Keratinocyte (primary cell): ENCODE results near the gene CDH13.

Experiments
- EZH2 ChIP-seq: IDR thresholded peaks from one replicate; pipeline ENCODE4 v1.6.1; 2012; ENCODE audit warnings: inconsistent platforms, mild to moderate bottlenecking, low read length, moderate library complexity
- TF ChIP-seq, protein P1 (sequence below), 3 experiments: IDR thresholded peaks in 1 of 3; conservative IDR thresholded peaks in 1 of 3; optimal IDR thresholded peaks in 1 of 3; 2 replicates in 2 of 3; 3 replicates in 1 of 3; pipeline versions ENCODE3 to v1.5.1; 2011; ENCODE audit warnings: low read length in 3 of 3, mild to moderate bottlenecking in 3 of 3, moderate library complexity in 2 of 3, control low read depth in 1 of 3, inconsistent platforms in 1 of 3; ENCODE audit not compliant: insufficient read depth in 2 of 3; ENCODE audit errors: extremely low read depth in 1 of 3

DNA sequence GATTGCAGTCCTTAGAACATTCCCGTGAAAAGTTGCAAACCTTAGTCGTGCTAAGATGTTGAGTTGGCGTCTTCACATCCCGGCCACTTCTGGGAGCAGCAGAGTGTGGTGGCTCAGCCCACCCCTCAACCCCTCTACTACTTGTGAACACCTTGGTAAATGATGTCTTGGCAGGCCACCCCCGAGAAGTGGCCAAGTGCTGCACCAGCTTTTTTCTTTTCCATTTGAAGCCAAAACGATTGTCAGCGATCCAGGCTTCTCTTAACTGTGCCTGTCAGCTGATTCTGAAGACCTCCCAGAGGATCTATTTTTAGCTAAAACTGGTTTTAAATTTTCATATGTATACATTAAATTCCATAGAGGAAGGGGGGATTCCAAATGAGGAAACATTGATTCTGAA, 247.5 kb downstream of the CDH13 start:
- TF ChIP-seq, protein P1, sequence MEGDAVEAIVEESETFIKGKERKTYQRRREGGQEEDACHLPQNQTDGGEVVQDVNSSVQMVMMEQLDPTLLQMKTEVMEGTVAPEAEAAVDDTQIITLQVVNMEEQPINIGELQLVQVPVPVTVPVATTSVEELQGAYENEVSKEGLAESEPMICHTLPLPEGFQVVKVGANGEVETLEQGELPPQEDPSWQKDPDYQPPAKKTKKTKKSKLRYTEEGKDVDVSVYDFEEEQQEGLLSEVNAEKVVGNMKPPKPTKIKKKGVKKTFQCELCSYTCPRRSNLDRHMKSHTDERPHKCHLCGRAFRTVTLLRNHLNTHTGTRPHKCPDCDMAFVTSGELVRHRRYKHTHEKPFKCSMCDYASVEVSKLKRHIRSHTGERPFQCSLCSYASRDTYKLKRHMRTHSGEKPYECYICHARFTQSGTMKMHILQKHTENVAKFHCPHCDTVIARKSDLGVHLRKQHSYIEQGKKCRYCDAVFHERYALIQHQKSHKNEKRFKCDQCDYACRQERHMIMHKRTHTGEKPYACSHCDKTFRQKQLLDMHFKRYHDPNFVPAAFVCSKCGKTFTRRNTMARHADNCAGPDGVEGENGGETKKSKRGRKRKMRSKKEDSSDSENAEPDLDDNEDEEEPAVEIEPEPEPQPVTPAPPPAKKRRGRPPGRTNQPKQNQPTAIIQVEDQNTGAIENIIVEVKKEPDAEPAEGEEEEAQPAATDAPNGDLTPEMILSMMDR (optimal IDR thresholded peaks at IDR 0.05 in 1 of 3, IDR thresholded peaks at IDR 0.05 in 1 of 3, conservative IDR thresholded peaks at IDR 0.05 in 1 of 3; ENCODE audit: extremely low read depth in 1 of 3, insufficient read depth in 2 of 3, low read length in 3 of 3), result no peak
- TF ChIP-seq EZH2, result no peak
